ENCODE results near the gene NMNAT3.

Gene NMNAT3

DNA sequence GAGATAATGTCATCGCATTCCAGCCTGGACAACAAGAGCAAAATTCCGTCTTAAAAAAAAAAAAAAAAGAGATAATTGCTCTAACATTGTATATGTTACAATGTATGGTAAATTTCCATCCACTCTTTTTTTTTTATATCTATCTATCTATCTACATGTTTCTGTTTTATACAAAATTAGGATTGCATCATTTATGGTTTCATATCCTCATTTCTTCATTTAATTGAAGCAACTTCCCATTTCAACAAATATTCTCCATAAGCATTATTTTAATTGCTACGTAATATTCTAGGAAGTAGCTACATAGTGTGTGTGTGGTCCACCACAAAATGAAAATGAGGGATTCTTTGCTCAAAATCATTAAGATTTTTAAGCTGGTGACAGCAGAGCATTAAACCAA is 156.6 kb downstream of the NMNAT3 start:
- DNase-seq (ENCODE audit: low read depth in 2 of 2) = no peak

DNA sequence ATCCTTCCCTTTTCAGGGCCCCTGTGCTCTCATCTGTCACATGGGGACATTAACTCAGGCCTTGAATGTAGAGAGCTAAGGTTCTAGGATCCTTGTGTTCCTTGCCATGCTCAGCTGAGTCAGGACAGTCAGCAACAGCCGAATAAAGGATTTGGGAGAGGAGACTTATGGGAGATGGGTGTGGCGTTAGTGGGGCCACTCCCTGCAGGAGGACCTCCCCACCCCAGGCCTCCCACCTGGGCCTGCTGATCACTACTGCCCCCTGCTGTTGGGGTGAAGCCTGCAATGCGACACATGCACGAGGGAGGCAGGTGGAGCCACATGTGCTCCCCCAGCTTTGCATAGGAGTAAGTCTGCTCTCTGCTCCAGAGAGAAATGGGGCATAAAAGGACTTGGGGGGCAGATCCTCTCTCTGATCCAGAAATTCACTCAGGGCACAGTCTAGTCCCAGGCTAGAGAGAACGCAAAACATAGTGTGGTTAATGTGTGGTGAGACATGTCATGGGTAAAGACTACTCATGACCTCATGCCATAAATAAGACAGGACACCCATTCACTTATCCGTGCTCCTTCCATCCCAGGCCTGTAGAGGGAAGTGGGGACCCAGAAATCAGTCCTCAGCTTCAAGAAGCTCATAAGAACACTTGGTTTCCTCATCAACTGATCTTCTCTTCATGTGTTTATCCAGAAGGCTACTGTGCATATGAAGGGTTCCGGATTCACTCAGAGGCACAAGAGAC is 157.6 kb downstream of the NMNAT3 start:
- DNase-seq (ENCODE audit: low read depth in 2 of 2) = no peak

GRCh38 chr3:139518926-139519842 is 158.6 kb downstream of the NMNAT3 start:
- DNase-seq (ENCODE audit: low read depth in 2 of 2) = no peak

DNA sequence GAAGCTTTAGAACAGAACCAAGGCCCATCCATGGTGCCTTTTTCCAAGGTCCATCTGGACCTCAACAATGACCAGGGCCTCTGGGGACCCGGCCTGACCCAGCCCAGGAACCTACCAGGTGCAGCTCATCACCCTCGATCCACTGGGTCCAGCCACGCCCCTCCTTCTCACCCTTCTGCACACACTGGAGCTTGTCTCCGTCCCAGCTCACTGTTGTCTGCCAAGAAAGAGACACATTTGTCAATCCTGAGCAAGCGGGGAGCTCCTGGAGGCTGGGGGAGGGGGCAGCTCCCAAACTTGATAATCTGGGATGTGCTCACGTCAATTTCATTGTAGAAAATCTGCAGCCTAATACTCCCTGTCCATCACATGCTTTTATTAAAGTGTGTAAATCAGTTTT is 159.5 kb downstream of the NMNAT3 start:
- no peak for DNase-seq (ENCODE audit: low read depth in 2 of 2)

- no peak for DNase-seq (ENCODE audit: low read depth in 2 of 2)
Measured at GRCh38 chr3:139517321-139518065, 160.3 kb downstream of the NMNAT3 start.

DNA sequence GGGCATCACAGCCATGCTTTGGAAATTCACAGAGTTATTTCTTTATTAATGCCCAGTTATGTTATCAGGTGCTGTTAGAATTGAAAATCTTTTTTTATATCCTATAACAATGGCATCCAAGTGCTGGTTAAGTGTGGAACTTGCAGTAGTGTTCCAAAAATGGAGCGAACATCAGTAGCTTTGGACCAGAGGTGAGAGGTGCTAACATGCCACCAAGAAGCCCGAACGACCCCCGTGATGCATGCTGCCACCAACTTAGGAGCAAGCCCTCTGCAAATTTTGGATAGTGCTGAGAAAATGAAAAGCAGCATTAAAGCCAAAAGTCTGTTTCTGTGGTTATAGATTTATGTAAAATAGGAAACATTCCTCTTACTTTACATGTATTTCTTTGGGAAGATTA is 163.0 kb downstream of the NMNAT3 start:
- no peak for DNase-seq (ENCODE audit: low read depth in 2 of 2)

Data from stimulated activated CD4-positive, alpha-beta T cell treated with anti-CD3 and anti-CD28 coated beads, Interleukin-1b, Interleukin-23, amount 100 ng/mL, for 4 hours (primary cell).